Stomach (tissue), 4 donors: ENCODE measurements around the gene CSGALNACT2.

Experiments
- CTCF ChIP-seq, 7 experiments: fragments of 450-650 bp in 4 of 7; fragments of 200-600 bp in 3 of 7; sonication (generic) in 3 of 7; IDR thresholded peaks; one replicate each; pipeline ENCODE4 v1.5.1; 2016 to 2019; ENCODE audit warnings: antibody characterized with exemption in 7 of 7, control low read depth in 2 of 7, mild to moderate bottlenecking in 1 of 7
- EP300 ChIP-seq: sonication (generic); formaldehyde crosslinking; IDR thresholded peaks from one replicate; pipeline ENCODE4 v1.6.1; 2017; ENCODE audit warnings: antibody characterized with exemption
- POLR2A ChIP-seq, 4 donors: fragments of 450-650 bp; IDR thresholded peaks; one replicate each; pipeline ENCODE4 v1.6.1; 2016; ENCODE audit warnings: antibody characterized with exemption in 4 of 4, control low read depth in 2 of 4, mild to moderate bottlenecking in 1 of 4, moderate library complexity in 1 of 4
- POLR2AphosphoS5 ChIP-seq, 3 donors: sonication (generic); formaldehyde crosslinking; IDR thresholded peaks; one replicate each; pipeline ENCODE4 v1.6.1; 2016; ENCODE audit warnings: antibody characterized with exemption in 3 of 3

DNA sequence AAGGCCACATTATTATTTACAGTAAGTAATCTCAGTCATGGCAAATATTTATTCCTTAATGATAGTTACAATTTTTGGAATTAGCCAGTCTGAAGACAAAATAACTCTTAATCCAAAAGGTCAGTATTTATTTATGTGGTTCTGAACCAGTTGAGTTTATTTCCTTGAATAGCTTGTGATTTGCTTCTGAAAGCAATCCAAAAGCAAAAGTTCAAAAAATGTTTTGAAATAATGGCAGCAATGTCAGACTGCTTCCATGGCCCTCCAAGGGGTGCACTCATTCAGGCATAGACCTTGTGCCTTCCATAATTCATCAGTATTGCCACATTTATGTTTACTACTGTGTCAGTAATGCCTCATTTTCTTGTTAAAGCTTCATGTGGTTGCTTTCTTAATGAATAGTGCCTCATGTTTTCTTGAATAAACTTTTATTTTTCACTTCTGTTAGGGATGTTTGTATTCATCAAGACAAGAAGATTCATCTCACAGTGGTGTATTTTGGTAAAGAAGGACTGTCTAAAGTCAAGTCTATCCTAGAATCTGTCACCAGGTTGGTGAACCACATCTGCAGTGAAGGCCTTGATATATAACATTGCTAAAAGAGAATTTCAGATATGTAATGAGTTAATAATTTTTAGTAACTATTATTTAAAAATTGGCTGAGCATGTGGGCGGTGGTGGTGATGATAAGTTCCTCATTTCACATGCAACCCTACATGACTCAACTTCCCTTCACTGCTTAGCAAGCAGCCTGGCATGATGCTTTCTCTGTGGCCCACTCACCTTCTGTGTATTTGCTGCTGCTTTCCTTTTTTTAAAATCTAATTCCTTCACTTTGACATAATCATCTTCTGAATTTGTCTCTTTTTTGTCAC, 22.0 kb downstream of the CSGALNACT2 start:
- TF ChIP-seq POLR2AphosphoS5 (IDR thresholded peaks at IDR 0.05) (peak in 1 of 3 donors; percentile 25), CTCF (IDR thresholded peaks at IDR 0.05) (no peak), POLR2A (IDR thresholded peaks at IDR 0.05) (no peak), EP300 (no peak)
